H9 (cell line): Measurements from ENCODE around the gene FJX1. TPM values are rescaled to one million over a fixed set of nuclear protein-coding genes. Genes with fewer than 3 reads are reported as not detected.

ENCODE experiments used
- DNase-seq: peaks from one replicate; pipeline ENCODE4 v3.0.0-alpha.2; 2017
- H2AFZ ChIP-seq: one replicate; pipeline ENCODE4 v1.6.1; 2013; ENCODE audit warnings: mild to moderate bottlenecking, low read length, control low read depth, moderate library complexity
- H2AK5ac ChIP-seq: 2 replicates; pipeline ENCODE4 v1.6.1; 2013; ENCODE audit warnings: low read length, control low read depth, mixed read lengths; ENCODE audit not compliant: insufficient read length
- H2BK120ac ChIP-seq: one replicate; pipeline ENCODE4 v1.6.1; 2013; ENCODE audit warnings: low read depth, mild to moderate bottlenecking, low read length, control low read depth, inconsistent platforms; ENCODE audit not compliant: poor library complexity, severe bottlenecking
- H2BK12ac ChIP-seq: 2 replicates; pipeline ENCODE4 v1.6.1; 2013; ENCODE audit warnings: low read length, control low read depth, mixed read lengths, low read depth; ENCODE audit not compliant: insufficient read length
- H2BK15ac ChIP-seq: 2 replicates; pipeline ENCODE4 v1.6.1; 2013; ENCODE audit warnings: low read depth, low read length, control low read depth
- H2BK20ac ChIP-seq: one replicate; pipeline ENCODE4 v1.6.1; 2013; ENCODE audit warnings: low read depth, mild to moderate bottlenecking, low read length, control low read depth, inconsistent platforms; ENCODE audit not compliant: poor library complexity, severe bottlenecking
- H2BK5ac ChIP-seq: 2 replicates; pipeline ENCODE4 v1.6.1; 2013; ENCODE audit warnings: low read length, control low read depth, mixed read lengths; ENCODE audit not compliant: insufficient read length
- H3K14ac ChIP-seq: 2 replicates; pipeline ENCODE4 v1.6.1; 2013; ENCODE audit warnings: low read length, control low read depth; ENCODE audit not compliant: insufficient read depth
- H3K18ac ChIP-seq: 2 replicates; pipeline ENCODE4 v1.6.1; 2013; ENCODE audit warnings: low read depth, mild to moderate bottlenecking, mixed read lengths, low read length, control low read depth; ENCODE audit not compliant: insufficient read length
- H3K23ac ChIP-seq: 2 replicates; pipeline ENCODE4 v1.6.1; 2013; ENCODE audit warnings: low read length, control low read depth, mixed read lengths, low read depth; ENCODE audit not compliant: insufficient read length
- H3K23me2 ChIP-seq: 2 replicates; pipeline ENCODE4 v1.6.1; 2013; ENCODE audit warnings: low read depth, mild to moderate bottlenecking, mixed read lengths, low read length, control low read depth; ENCODE audit not compliant: insufficient read length, poor library complexity, severe bottlenecking
- H3K27ac ChIP-seq: 2 replicates; pipeline ENCODE4 v1.5.1; 2013; ENCODE audit warnings: low read length, control low read depth, mixed read lengths, low read depth; ENCODE audit not compliant: insufficient read length
- H3K27me3 ChIP-seq: 2 replicates; pipeline ENCODE4 v1.6.1; 2013; ENCODE audit warnings: low read length, control low read depth, inconsistent platforms; ENCODE audit not compliant: insufficient read depth
- H3K4ac ChIP-seq: 2 replicates; pipeline ENCODE4 v1.6.1; 2013; ENCODE audit warnings: low read depth, mild to moderate bottlenecking, control low read depth, inconsistent platforms, low read length, moderate library complexity
- H3K4me1 ChIP-seq: 2 replicates; pipeline ENCODE4 v1.6.1; 2013; ENCODE audit warnings: low read length, control low read depth, inconsistent platforms; ENCODE audit not compliant: insufficient read depth
- H3K4me2 ChIP-seq: 2 replicates; pipeline ENCODE4 v1.6.1; 2013; ENCODE audit warnings: low read length, control low read depth, mixed read lengths; ENCODE audit not compliant: insufficient read length, insufficient read depth
- H3K56ac ChIP-seq: 2 replicates; pipeline ENCODE4 v1.6.1; 2013; ENCODE audit warnings: low read depth, mild to moderate bottlenecking, mixed read lengths, low read length, control low read depth; ENCODE audit not compliant: insufficient read length
- H3K79me1 ChIP-seq: 2 replicates; pipeline ENCODE4 v1.6.1; 2013; ENCODE audit warnings: low read depth, mild to moderate bottlenecking, moderate library complexity, low read length, control low read depth, inconsistent platforms; ENCODE audit not compliant: insufficient read depth, poor library complexity, severe bottlenecking
- H3K79me2 ChIP-seq: 2 replicates; pipeline ENCODE4 v1.6.1; 2013; ENCODE audit warnings: low read length, control low read depth, inconsistent platforms; ENCODE audit not compliant: insufficient read depth
- H3K9ac ChIP-seq: 2 replicates; pipeline ENCODE4 v1.6.1; 2013; ENCODE audit warnings: low read length, control low read depth, mixed read lengths; ENCODE audit not compliant: insufficient read length; ENCODE audit errors: extremely low read depth
- H3K9me3 ChIP-seq: one replicate; pipeline ENCODE4 v1.6.1; 2013; ENCODE audit warnings: low read depth, low read length, inconsistent platforms; ENCODE audit not compliant: control insufficient read depth
- H3T11ph ChIP-seq: one replicate; pipeline ENCODE4 v1.6.1; 2013; ENCODE audit warnings: mild to moderate bottlenecking, low read length, control low read depth, inconsistent platforms
- H4K20me1 ChIP-seq: one replicate; pipeline ENCODE4 v1.6.1; 2013; ENCODE audit not compliant: control insufficient read depth, insufficient read length, insufficient read depth
- H4K5ac ChIP-seq: 2 replicates; pipeline ENCODE4 v1.6.1; 2013; ENCODE audit warnings: low read depth, mild to moderate bottlenecking, mixed read lengths, low read length, control low read depth; ENCODE audit not compliant: insufficient read length
- H4K8ac ChIP-seq: replicated peaks from 2 replicates; pipeline ENCODE4 v1.6.1; 2013; ENCODE audit warnings: low read length, control low read depth, mixed read lengths, low read depth; ENCODE audit not compliant: insufficient read length
- H4K91ac ChIP-seq: 2 replicates; pipeline ENCODE4 v1.6.1; 2013; ENCODE audit warnings: low read depth, mild to moderate bottlenecking, moderate library complexity, mixed read lengths, low read length, control low read depth; ENCODE audit not compliant: insufficient read length
- H3K27ac Mint-ChIP-seq, 3 experiments: 2 replicates in 2 of 3; 3 replicates in 1 of 3; pipeline ENCODE4 v1.8.0; 2020 to 2021; ENCODE audit warnings: mixed read lengths in 3 of 3, mild to moderate bottlenecking in 1 of 3, moderate library complexity in 1 of 3
- H3K27me3 Mint-ChIP-seq: 2 replicates; pipeline ENCODE4 v1.8.0; 2021; ENCODE audit warnings: low read depth, mild to moderate bottlenecking, moderate library complexity, mixed read lengths
- H3K36me3 Mint-ChIP-seq, 3 experiments: 2 replicates in 2 of 3; 3 replicates in 1 of 3; pipeline ENCODE4 v1.8.0; 2020 to 2021; ENCODE audit warnings: low read depth in 3 of 3, mixed read lengths in 3 of 3; ENCODE audit not compliant: insufficient read depth in 1 of 3
- H3K4me1 Mint-ChIP-seq, 2 experiments: 2 replicates each; pipeline ENCODE4 v1.8.0; 2020; ENCODE audit warnings: mixed read lengths in 2 of 2
- H3K4me3 Mint-ChIP-seq, 2 experiments: 2 replicates in 1 of 2; 3 replicates in 1 of 2; pipeline ENCODE4 v1.8.0; 2020 to 2021; ENCODE audit warnings: mild to moderate bottlenecking in 2 of 2, mixed read lengths in 2 of 2, moderate library complexity in 1 of 2
- H3K9me3 Mint-ChIP-seq, 2 experiments: 2 replicates in 1 of 2; 3 replicates in 1 of 2; pipeline ENCODE4 v1.8.0; 2020; ENCODE audit warnings: mild to moderate bottlenecking in 2 of 2, mixed read lengths in 2 of 2, moderate library complexity in 1 of 2
- WGBS: extraction: QIAGEN DNeasy Blood & Tissue Kit; methylation state at CpG from one replicate; pipeline ENCODE4 v1.1.7; 2013; ENCODE audit warnings: missing lambda C conversion rate, low lambda C conversion rate, mixed read lengths; ENCODE audit not compliant: insufficient read length; ENCODE audit errors: extremely low coverage; 5-methylcytosine and 5-hydroxymethylcytosine counted together
- total RNA-seq: library from RNA; stranded (reverse); gene quantifications from 2 replicates; pipeline ENCODE4 v1.2.1, GENCODE V29; 2021
- TF ChIP-seq, protein P1 (sequence below): fragments of 200-600 bp; sonication (generic); conservative IDR thresholded peaks from 3 replicates; pipeline ENCODE4 v1.8.0; 2021; ENCODE audit warnings: antibody characterized with exemption, mild to moderate bottlenecking

The FJX1 gene
- total RNA-seq, 1 experiment from 2014 or later, result 11.5 TPM

DNA sequence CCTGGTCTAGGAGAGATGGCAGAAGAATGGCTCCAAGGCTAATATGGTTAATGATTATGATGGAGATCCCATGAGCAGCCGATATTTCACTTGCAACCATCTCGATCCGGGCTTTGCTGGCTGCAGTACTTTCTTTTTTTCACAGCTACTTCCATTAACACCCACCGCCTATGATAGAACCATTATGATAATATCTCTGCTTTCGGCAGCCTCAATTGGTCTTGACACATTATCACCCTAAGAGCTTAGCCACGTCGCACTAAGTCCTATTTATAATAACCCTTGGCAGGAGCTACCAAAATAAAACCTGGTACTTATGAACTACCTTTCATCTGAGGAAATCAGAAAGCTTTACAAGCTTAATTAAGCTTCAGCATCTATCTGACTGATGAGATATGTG, 7.6 kb upstream of the FJX1 start:
- Histone ChIP-seq H2BK20ac (no peak overlapping the region), H2BK12ac (no peak overlapping the region), H2BK5ac (no peak overlapping the region), H3K4ac (no peak overlapping the region), H4K5ac (no peak overlapping the region), H4K20me1 (no peaks in the 10 kb centered on the region), H3K9me3 (no peaks in the 10 kb centered on the region), H4K91ac (no peak overlapping the region), H4K8ac (no peak overlapping the region), H2BK15ac (no peak overlapping the region), H3K79me2 (no peaks in the 10 kb centered on the region), H3K4me1 (no peaks in the 10 kb centered on the region), H3K56ac (no peak overlapping the region), H3K18ac (no peak overlapping the region), H3K4me2 (no peak overlapping the region), H2AFZ (no peak overlapping the region), H3K23ac (no peak overlapping the region), H3T11ph (no peak overlapping the region), H3K27me3 (no peaks in the 10 kb centered on the region), H3K27ac (no peak overlapping the region), H2AK5ac (no peak overlapping the region), H2BK120ac (no peak overlapping the region), H3K23me2 (no peaks in the 10 kb centered on the region), H3K79me1 (no peaks in the 10 kb centered on the region), H3K9ac (no peak overlapping the region), H3K14ac (no peak overlapping the region)
- H3K4me3 Mint-ChIP-seq, result no peak overlapping the region
- H3K36me3 Mint-ChIP-seq, result no peaks in the 10 kb centered on the region
- H3K4me1 Mint-ChIP-seq, result peaks cover 26 to 48% of the 10 kb centered on the region in 2 experiments
- TF ChIP-seq, protein P1, sequence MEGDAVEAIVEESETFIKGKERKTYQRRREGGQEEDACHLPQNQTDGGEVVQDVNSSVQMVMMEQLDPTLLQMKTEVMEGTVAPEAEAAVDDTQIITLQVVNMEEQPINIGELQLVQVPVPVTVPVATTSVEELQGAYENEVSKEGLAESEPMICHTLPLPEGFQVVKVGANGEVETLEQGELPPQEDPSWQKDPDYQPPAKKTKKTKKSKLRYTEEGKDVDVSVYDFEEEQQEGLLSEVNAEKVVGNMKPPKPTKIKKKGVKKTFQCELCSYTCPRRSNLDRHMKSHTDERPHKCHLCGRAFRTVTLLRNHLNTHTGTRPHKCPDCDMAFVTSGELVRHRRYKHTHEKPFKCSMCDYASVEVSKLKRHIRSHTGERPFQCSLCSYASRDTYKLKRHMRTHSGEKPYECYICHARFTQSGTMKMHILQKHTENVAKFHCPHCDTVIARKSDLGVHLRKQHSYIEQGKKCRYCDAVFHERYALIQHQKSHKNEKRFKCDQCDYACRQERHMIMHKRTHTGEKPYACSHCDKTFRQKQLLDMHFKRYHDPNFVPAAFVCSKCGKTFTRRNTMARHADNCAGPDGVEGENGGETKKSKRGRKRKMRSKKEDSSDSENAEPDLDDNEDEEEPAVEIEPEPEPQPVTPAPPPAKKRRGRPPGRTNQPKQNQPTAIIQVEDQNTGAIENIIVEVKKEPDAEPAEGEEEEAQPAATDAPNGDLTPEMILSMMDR, result no peak
- H3K9me3 Mint-ChIP-seq, result no peaks in the 10 kb centered on the region
- peaks cover 39% of the 10 kb centered on the region for H3K27me3 Mint-ChIP-seq
- DNase-seq, result no peak
- H3K27ac Mint-ChIP-seq, result no peak overlapping the region
- WGBS, result no CpG with 5 or more reads among the region's 7 CpGs
